GM12878 (cell line): Measurements from ENCODE around the gene ATG101.

ENCODE experiments used
- CBX5 ChIP-seq: sonication (generic); IDR thresholded peaks from 2 replicates; pipeline ENCODE4 v1.6.1; 2016; ENCODE audit warnings: low read depth, moderate library complexity, mild to moderate bottlenecking, inconsistent platforms
- CHD1 ChIP-seq: IDR thresholded peaks from 2 replicates; pipeline ENCODE4 v1.6.1; 2012; ENCODE audit warnings: low read depth, low read length, improper control_type of control experiment
- EED ChIP-seq: sonication (generic); IDR thresholded peaks from 2 replicates; pipeline ENCODE4 v1.6.1; 2016; ENCODE audit warnings: antibody characterized with exemption, low read depth
- EZH2 ChIP-seq: IDR thresholded peaks from 2 replicates; pipeline ENCODE4 v1.6.1; 2012; ENCODE audit warnings: low read depth, mild to moderate bottlenecking, control low read depth, inconsistent platforms, low read length, borderline replicate concordance; ENCODE audit not compliant: control insufficient read depth
- JUNB ChIP-seq: IDR thresholded peaks from 2 replicates; pipeline ENCODE4 v1.6.1; 2016; ENCODE audit warnings: antibody characterized with exemption, mild to moderate bottlenecking
- NFXL1 ChIP-seq: fragments of 450-650 bp; IDR thresholded peaks from 2 replicates; pipeline ENCODE4 v1.6.1; 2017; ENCODE audit warnings: antibody characterized with exemption, mild to moderate bottlenecking, borderline replicate concordance
- POLR2A ChIP-seq: IDR thresholded peaks from 2 replicates; pipeline ENCODE4 v1.6.1; 2011; ENCODE audit warnings: low read depth, mild to moderate bottlenecking, low read length
- RBBP5 ChIP-seq: fragments of 200-600 bp; sonication (generic); conservative IDR thresholded peaks from 2 replicates; pipeline ENCODE4 v1.6.1; 2016
- TAF1 ChIP-seq: IDR thresholded peaks from 2 replicates; pipeline ENCODE4 v1.6.1; 2011; ENCODE audit warnings: mild to moderate bottlenecking, low read depth, low read length, borderline replicate concordance
- YBX1 ChIP-seq: fragments of 450-650 bp; IDR thresholded peaks from 2 replicates; pipeline ENCODE4 v1.6.1; 2016; ENCODE audit warnings: antibody characterized with exemption
- ZNF24 ChIP-seq: fragments of 450-650 bp; IDR thresholded peaks from 2 replicates; pipeline ENCODE4 v1.6.1; 2017; ENCODE audit warnings: antibody characterized with exemption, mild to moderate bottlenecking
- TF ChIP-seq, protein P1 (sequence below): IDR thresholded peaks from 2 replicates; pipeline ENCODE4 v1.6.1; 2012; ENCODE audit warnings: mild to moderate bottlenecking, low read depth, low read length
- TF ChIP-seq, protein P2 (sequence below), 3 experiments: IDR thresholded peaks in 2 of 3; conservative IDR thresholded peaks in 1 of 3; 2 replicates each; pipeline ENCODE4 v1.5.1; 2011; ENCODE audit warnings: low read depth in 3 of 3, low read length in 3 of 3, mild to moderate bottlenecking in 3 of 3, control low read depth in 2 of 3, moderate library complexity in 2 of 3, inconsistent platforms in 1 of 3, mixed read lengths in 1 of 3; ENCODE audit not compliant: control insufficient read depth in 2 of 3, insufficient read depth in 1 of 3; ENCODE audit errors: extremely low read depth in 1 of 3

DNA sequence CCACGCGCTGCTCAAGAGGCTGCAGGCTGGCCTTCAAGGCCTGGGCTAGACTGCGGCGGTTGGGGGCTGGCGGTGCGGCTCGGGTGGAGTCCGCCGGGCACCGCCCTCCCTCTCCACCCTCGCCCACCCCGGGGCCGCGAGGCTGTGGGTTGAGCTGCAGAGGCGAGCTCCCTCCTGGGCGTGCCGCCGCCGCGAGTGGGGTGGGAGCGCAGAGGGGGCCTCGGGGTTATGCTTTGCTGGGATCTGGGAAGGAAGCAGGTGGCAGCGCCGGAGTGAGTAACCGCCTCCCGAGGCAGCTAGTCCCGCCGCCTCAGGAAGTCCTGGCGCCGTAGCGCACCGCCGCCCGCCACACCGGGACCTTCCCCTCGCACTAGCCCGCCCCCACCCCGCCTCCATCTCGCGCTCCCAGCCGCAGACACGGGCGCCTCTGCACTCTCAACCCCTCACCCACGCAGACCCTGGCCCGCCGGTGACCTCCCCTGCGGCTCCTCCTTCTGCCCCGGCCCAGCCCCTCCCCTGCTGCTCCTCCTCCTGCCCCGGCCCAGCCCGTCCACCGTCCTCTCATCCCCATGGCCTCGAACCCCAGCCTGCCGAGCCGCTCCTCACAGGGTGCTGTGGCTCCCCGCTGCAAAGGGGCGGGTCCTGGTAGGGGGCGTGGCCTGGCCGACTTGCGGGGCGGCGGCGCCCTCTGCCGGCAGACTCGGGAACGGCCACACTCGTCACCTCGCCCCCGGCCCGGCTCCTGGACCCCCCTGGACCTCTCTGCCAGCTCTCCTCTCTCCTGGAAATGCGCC is 46.4 kb upstream of the ATG101 start:
- TF ChIP-seq CBX5 (no peak), EED (no peak), ZNF24 (no peak), RBBP5 (no peak), POLR2A (no peak), TAF1 (no peak), EZH2 (no peak), NFXL1 (no peak), YBX1 (no peak), CHD1 (no peak), JUNB (no peak)
- TF ChIP-seq, protein P1, sequence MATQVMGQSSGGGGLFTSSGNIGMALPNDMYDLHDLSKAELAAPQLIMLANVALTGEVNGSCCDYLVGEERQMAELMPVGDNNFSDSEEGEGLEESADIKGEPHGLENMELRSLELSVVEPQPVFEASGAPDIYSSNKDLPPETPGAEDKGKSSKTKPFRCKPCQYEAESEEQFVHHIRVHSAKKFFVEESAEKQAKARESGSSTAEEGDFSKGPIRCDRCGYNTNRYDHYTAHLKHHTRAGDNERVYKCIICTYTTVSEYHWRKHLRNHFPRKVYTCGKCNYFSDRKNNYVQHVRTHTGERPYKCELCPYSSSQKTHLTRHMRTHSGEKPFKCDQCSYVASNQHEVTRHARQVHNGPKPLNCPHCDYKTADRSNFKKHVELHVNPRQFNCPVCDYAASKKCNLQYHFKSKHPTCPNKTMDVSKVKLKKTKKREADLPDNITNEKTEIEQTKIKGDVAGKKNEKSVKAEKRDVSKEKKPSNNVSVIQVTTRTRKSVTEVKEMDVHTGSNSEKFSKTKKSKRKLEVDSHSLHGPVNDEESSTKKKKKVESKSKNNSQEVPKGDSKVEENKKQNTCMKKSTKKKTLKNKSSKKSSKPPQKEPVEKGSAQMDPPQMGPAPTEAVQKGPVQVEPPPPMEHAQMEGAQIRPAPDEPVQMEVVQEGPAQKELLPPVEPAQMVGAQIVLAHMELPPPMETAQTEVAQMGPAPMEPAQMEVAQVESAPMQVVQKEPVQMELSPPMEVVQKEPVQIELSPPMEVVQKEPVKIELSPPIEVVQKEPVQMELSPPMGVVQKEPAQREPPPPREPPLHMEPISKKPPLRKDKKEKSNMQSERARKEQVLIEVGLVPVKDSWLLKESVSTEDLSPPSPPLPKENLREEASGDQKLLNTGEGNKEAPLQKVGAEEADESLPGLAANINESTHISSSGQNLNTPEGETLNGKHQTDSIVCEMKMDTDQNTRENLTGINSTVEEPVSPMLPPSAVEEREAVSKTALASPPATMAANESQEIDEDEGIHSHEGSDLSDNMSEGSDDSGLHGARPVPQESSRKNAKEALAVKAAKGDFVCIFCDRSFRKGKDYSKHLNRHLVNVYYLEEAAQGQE = no peak
- TF ChIP-seq, protein P2, sequence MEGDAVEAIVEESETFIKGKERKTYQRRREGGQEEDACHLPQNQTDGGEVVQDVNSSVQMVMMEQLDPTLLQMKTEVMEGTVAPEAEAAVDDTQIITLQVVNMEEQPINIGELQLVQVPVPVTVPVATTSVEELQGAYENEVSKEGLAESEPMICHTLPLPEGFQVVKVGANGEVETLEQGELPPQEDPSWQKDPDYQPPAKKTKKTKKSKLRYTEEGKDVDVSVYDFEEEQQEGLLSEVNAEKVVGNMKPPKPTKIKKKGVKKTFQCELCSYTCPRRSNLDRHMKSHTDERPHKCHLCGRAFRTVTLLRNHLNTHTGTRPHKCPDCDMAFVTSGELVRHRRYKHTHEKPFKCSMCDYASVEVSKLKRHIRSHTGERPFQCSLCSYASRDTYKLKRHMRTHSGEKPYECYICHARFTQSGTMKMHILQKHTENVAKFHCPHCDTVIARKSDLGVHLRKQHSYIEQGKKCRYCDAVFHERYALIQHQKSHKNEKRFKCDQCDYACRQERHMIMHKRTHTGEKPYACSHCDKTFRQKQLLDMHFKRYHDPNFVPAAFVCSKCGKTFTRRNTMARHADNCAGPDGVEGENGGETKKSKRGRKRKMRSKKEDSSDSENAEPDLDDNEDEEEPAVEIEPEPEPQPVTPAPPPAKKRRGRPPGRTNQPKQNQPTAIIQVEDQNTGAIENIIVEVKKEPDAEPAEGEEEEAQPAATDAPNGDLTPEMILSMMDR (IDR thresholded peaks at IDR 0.05 in 2 of 3, conservative IDR thresholded peaks at IDR 0.05 in 1 of 3; ENCODE audit: control insufficient read depth in 2 of 3, extremely low read depth in 1 of 3, insufficient read depth in 1 of 3, low read depth in 3 of 3, low read length in 3 of 3) = peak; percentile 91 to 97 (median 94); a peak in 5 of 6 replicates
